Kidney (tissue), 14 donors: ENCODE measurements around the gene NOTCH4. TPM values are rescaled to one million over a fixed set of nuclear protein-coding genes. Genes with fewer than 3 reads are reported as not detected.
"Not testable (repeated sequence)": the region's sequence is repeated elsewhere in the genome, so short reads cannot be mapped to it uniquely, and the experiment has no call there.

Experiments
- DNase-seq, 5 donors: peaks; one replicate each; pipeline ENCODE4 v3.0.0-alpha.2; 2013 to 2020
- FAIRE-seq: peaks from 2 replicates; lab custom pipeline; 2012; peaks lifted over from hg19 to GRCh38; lab: Jason Lieb, UNC
- H3K27ac ChIP-seq, 2 donors: one replicate each; pipeline ENCODE4 v1.7.0; 2013; ENCODE audit warnings: low read depth in 2 of 2, low read length in 2 of 2, inconsistent platforms in 1 of 2
- H3K27me3 ChIP-seq: one replicate; pipeline ENCODE4 v1.7.1; 2013; ENCODE audit warnings: low read length, inconsistent platforms; ENCODE audit not compliant: control insufficient read depth, insufficient read depth
- H3K36me3 ChIP-seq, 3 donors: one replicate each; pipeline versions ENCODE4 v1.7.0 to v1.7.1; 2013; ENCODE audit warnings: low read length in 3 of 3, control low read depth in 1 of 3, inconsistent platforms in 1 of 3; ENCODE audit not compliant: insufficient read depth in 3 of 3, control insufficient read depth in 2 of 3
- H3K4me1 ChIP-seq, 3 donors: one replicate each; pipeline versions ENCODE4 v1.7.0 to v1.7.1; 2013; ENCODE audit warnings: low read length in 3 of 3, inconsistent platforms in 1 of 3, low read depth in 1 of 3; ENCODE audit not compliant: control insufficient read depth in 2 of 3, insufficient read depth in 2 of 3
- H3K4me3 ChIP-seq, 3 donors: one replicate each; pipeline versions ENCODE4 v1.7.0 to v1.8.1; 2013; ENCODE audit warnings: low read length in 3 of 3, control low read depth in 1 of 3, inconsistent platforms in 1 of 3
- H3K9ac ChIP-seq, 3 donors: one replicate each; pipeline versions ENCODE4 v1.7.0 to v1.7.1; 2013; ENCODE audit warnings: low read length in 3 of 3, control low read depth in 1 of 3, inconsistent platforms in 1 of 3
- H3K9me3 ChIP-seq, 3 donors: one replicate each; pipeline versions ENCODE4 v1.7.0 to v1.7.1; 2013; ENCODE audit warnings: low read length in 3 of 3, control low read depth in 1 of 3, inconsistent platforms in 1 of 3; ENCODE audit not compliant: control insufficient read depth in 2 of 3, insufficient read depth in 1 of 3
- CTCF ChIP-seq: IDR thresholded peaks from 3 replicates; pipeline ENCODE4 v1.5.1; 2012; ENCODE audit warnings: mild to moderate bottlenecking, moderate library complexity, borderline replicate concordance; ENCODE audit not compliant: insufficient read depth; ENCODE audit errors: extremely low read depth
- intact Hi-C: fragments of 100-400 bp; cut with DNase I; formaldehyde crosslinking; loops from one replicate; pipeline ENCODE4 v1.11.1; 2022
- polyA plus RNA-seq: library from polyadenylated mRNA; stranded (reverse); fragments of 350-450 nt; fragmentation: Illumina TruSeq; extraction: RNeasy Lipid Tissue Mini Kit (QIAGEN cat#74804); gene quantifications from one replicate; pipeline ENCODE4 v1.2.3, GENCODE V29; 2014; ENCODE audit warnings: low read depth, low replicate concordance; ENCODE audit not compliant: insufficient read depth
- total RNA-seq: library from RNA; stranded (reverse); fragmentation: NEBNext Ultra II Directional; extraction: Animal tissue kit (Norgen Biotek cat#: 25700); gene quantifications from one replicate; pipeline ENCODE4 v1.2.1, GENCODE V29; 2021
- donor health status: control.
- donor health status: control.
- donor health status: control.
- donor health status: control.
- donor health status: control.
- donor health status: DM: yes; HTN: yes; CAD: no.
- donor health status: Normal renal cell carcinoma (clear cell type).

The NOTCH4 gene
- total and polyA plus RNA-seq, 2 donors from 2014 or later, result 22.5 to 30.5 TPM

DNA sequence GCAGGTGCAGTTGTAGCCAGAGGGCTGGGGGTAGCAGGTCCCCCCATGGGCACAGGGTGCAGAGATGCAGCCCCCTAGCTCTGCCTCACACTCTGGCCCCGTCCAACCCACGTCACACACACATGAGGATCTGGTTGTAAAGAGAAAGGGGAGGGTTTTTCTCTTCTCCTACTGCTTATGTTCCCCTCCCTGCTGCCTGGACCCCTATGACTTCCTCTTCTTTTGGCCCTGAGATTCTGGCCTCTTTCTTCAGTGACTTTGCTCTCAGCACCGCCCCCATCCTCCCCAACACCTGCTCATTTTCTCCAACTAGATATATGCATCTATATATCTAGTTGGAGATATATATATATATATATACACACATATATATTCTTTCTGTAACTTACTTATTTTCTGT is 9.7 kb downstream of the NOTCH4 start:
- Histone ChIP-seq H3K9me3 (no peaks in the 10 kb centered on the region), H3K4me3 (no peak overlapping the region), H3K36me3 (no peaks in the 10 kb centered on the region), H3K4me1 (no peaks in the 10 kb centered on the region), H3K9ac (no peak overlapping the region), H3K27me3 (no peaks in the 10 kb centered on the region), H3K27ac (no peak overlapping the region)
- TF ChIP-seq CTCF, result no peak
- FAIRE-seq (no peak), DNase-seq (no peak)
- intact Hi-C loops, result no loop called here

DNA sequence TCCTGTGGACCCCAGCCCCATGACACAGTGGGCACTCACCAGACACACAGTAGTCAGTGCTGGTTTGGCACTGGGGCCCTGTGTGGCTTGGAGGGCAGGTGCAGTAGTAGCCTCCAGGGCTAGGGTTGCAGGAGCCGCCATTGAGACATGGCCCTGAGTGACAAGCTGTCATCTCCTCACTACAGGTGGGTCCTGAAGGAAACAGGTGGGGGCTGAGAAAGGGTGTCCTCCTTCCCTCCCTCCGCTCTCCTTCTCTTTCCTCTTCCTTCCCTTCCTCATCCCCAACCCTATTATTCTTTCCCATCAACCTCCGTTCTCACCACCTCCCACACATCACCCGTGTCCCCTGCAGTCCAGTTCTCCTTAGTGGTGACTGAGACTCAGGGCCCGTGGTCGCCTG is 10.2 kb downstream of the NOTCH4 start:
- no peaks in the 10 kb centered on the region for H3K9me3 ChIP-seq
- intact Hi-C loops, result no loop called here
- H3K27ac ChIP-seq, result no peak overlapping the region
- no peak overlapping the region for H3K4me3 ChIP-seq
- no peak overlapping the region for H3K9ac ChIP-seq
- FAIRE-seq, result no peak
- no peak for DNase-seq
- no peaks in the 10 kb centered on the region for H3K27me3 ChIP-seq
- no peaks in the 10 kb centered on the region for H3K36me3 ChIP-seq
- H3K4me1 ChIP-seq, result no peaks in the 10 kb centered on the region
- no peak for TF ChIP-seq CTCF

DNA sequence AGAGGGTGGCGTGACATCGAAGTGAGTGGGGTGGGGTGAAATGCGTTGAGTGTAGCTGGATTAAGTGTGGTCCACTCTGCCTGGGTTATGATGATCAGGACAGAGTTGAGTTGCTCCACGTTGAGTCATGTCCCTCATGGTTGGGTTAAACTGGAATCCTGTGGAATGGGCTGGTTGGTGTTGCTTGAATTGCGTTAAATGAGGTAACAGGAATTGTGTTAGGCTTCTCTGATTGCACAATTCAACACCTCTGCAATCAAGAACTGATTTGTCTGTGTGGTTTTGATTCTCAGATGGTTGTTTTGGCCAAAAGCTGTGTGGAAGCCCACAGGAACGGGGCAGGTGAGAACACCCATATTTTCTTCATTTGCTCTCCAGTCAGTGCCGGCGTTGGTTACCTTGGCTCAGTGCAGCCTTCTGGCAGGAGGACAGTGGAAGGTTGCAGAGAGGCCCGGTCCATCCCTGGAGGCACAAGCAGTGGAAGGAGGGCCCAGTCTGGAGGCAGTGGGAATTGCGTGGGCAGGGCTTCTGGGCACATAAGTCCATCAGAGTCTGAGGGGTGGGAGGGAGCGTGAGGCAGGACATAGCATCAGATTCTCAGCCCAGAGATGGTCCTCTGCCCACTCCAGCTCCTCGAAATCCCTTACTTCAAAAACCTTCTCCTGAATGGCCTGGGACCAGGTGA is 11.6 kb downstream of the NOTCH4 start:
- Histone ChIP-seq H3K27ac (no peak overlapping the region), H3K36me3 (no peaks in the 10 kb centered on the region), H3K4me3 (no peak overlapping the region), H3K9me3 (no peaks in the 10 kb centered on the region), H3K27me3 (no peaks in the 10 kb centered on the region), H3K9ac (no peak overlapping the region), H3K4me1 (no peaks in the 10 kb centered on the region)
- FAIRE-seq (no peak), DNase-seq (no peak)
- no peak for TF ChIP-seq CTCF
- intact Hi-C loops, result no loop called here

GRCh38 chr6:32211432-32211831 is 12.4 kb downstream of the NOTCH4 start:
- FAIRE-seq, H3K36me3 ChIP-seq, H3K27ac ChIP-seq, H3K9ac ChIP-seq, intact Hi-C loops, H3K4me1 ChIP-seq, H3K4me3 ChIP-seq, H3K9me3 ChIP-seq, DNase-seq, H3K27me3 ChIP-seq: not testable (repeated sequence)
